Adipocyte (in vitro differentiated cells): ENCODE data around the gene KCNIP2.
A peak's percentile ranks its signal among the peaks of the same experiment; 100 is the strongest.

Source experiments
- DNase-seq: peaks from one replicate; pipeline ENCODE4 v3.0.0-alpha.2; 2015; ENCODE audit warnings: low read depth
- H3K27me3 ChIP-seq: replicated peaks from 2 replicates; pipeline ENCODE4 v1.7.0; 2013; ENCODE audit warnings: mild to moderate bottlenecking, low read length, moderate library complexity; ENCODE audit not compliant: control insufficient read depth, insufficient read depth
- H3K36me3 ChIP-seq: 2 replicates; pipeline ENCODE4 v1.7.0; 2013; ENCODE audit warnings: low read length, mild to moderate bottlenecking, moderate library complexity; ENCODE audit not compliant: control insufficient read depth, insufficient read depth, severe bottlenecking
- H3K4me1 ChIP-seq: 2 replicates; pipeline ENCODE4 v1.7.0; 2013; ENCODE audit warnings: mild to moderate bottlenecking, low read length, moderate library complexity; ENCODE audit not compliant: control insufficient read depth, insufficient read depth
- H3K4me3 ChIP-seq: 2 replicates; pipeline ENCODE4 v1.7.0; 2013; ENCODE audit warnings: mild to moderate bottlenecking, low read length, moderate library complexity
- H3K9ac ChIP-seq: 2 replicates; pipeline ENCODE4 v1.7.0; 2013; ENCODE audit warnings: mild to moderate bottlenecking, low read length, moderate library complexity
- H3K9me3 ChIP-seq: 2 replicates; pipeline ENCODE4 v1.7.0; 2013; ENCODE audit warnings: mild to moderate bottlenecking, low read length, moderate library complexity; ENCODE audit not compliant: control insufficient read depth

The KCNIP2 gene

GRCh38 chr10:101848408-101848807 is 4.8 kb upstream of the KCNIP2 start:
- Histone ChIP-seq H3K27me3 (no peaks in the 10 kb centered on the region), H3K4me1 (peaks cover 63% of the 10 kb centered on the region), H3K36me3 (peaks cover 3% of the 10 kb centered on the region), H3K4me3 (peak overlapping the region; percentile 1), H3K9ac (peak overlapping the region; percentile 73), H3K9me3 (no peaks in the 10 kb centered on the region)
- DNase-seq = peak; percentile 24

GRCh38 chr10:101845893-101846292 is 2.3 kb upstream of the KCNIP2 start:
- no peaks in the 10 kb centered on the region for H3K27me3 ChIP-seq
- H3K36me3 ChIP-seq = peaks cover 3% of the 10 kb centered on the region
- H3K9me3 ChIP-seq = no peaks in the 10 kb centered on the region
- H3K4me1 ChIP-seq = peaks cover 50% of the 10 kb centered on the region
- H3K9ac ChIP-seq = peak overlapping the region; percentile 8
- DNase-seq = no peak
- no peak overlapping the region for H3K4me3 ChIP-seq

GRCh38 chr10:101841826-101842225 is 1.8 kb downstream of the KCNIP2 start:
- DNase-seq = no peak
- Histone ChIP-seq H3K27me3 (no peaks in the 10 kb centered on the region), H3K36me3 (peaks cover 3% of the 10 kb centered on the region), H3K9ac (peak overlapping the region; percentile 83), H3K4me1 (peaks cover 26% of the 10 kb centered on the region), H3K4me3 (peak overlapping the region; percentile 79), H3K9me3 (no peaks in the 10 kb centered on the region)

- peaks cover 24% of the 10 kb centered on the region for H3K4me1 ChIP-seq
- peak; percentile 89 for DNase-seq
- peak overlapping the region; percentile 64 for H3K9ac ChIP-seq
- H3K36me3 ChIP-seq = peaks cover 3% of the 10 kb centered on the region
- H3K4me3 ChIP-seq = peak overlapping the region; percentile 79
- no peaks in the 10 kb centered on the region for H3K27me3 ChIP-seq
- H3K9me3 ChIP-seq = no peaks in the 10 kb centered on the region
These were observed 2.7 kb downstream of the KCNIP2 start for GRCh38 chr10:101840741-101841453.

- Histone ChIP-seq H3K4me1 (peaks cover 19% of the 10 kb centered on the region), H3K36me3 (peaks cover 3% of the 10 kb centered on the region), H3K27me3 (no peaks in the 10 kb centered on the region), H3K4me3 (peak overlapping the region; percentile 79), H3K9me3 (no peaks in the 10 kb centered on the region), H3K9ac (peak overlapping the region; percentile 64)
- peak; percentile 14 for DNase-seq
These were observed 3.4 kb downstream of the KCNIP2 start for GRCh38 chr10:101840102-101840684.

- peak; percentile 54 for DNase-seq
- Histone ChIP-seq H3K9ac (peak overlapping the region; percentile 2), H3K27me3 (no peaks in the 10 kb centered on the region), H3K4me1 (peaks cover 17% of the 10 kb centered on the region), H3K36me3 (peaks cover 3% of the 10 kb centered on the region), H3K9me3 (no peaks in the 10 kb centered on the region), H3K4me3 (peak overlapping the region; percentile 51)
These were observed 4.1 kb downstream of the KCNIP2 start for GRCh38 chr10:101839416-101840063.

GRCh38 chr10:101839002-101839401 is 4.6 kb downstream of the KCNIP2 start:
- H3K27me3 ChIP-seq = no peaks in the 10 kb centered on the region
- H3K4me1 ChIP-seq = peaks cover 11% of the 10 kb centered on the region

GRCh38 chr10:101838416-101838970 is 5.1 kb downstream of the KCNIP2 start:
- Histone ChIP-seq H3K36me3 (peaks cover 3% of the 10 kb centered on the region), H3K27me3 (no peaks in the 10 kb centered on the region), H3K4me1 (peaks cover 11% of the 10 kb centered on the region), H3K9ac (no peak overlapping the region), H3K4me3 (no peak overlapping the region), H3K9me3 (no peaks in the 10 kb centered on the region)
- DNase-seq = no peak

More at GRCh38 chr10:101839002-101839401, 4.6 kb downstream of the KCNIP2 start:
- no peaks in the 10 kb centered on the region for H3K9me3 ChIP-seq
- no peak for DNase-seq
- no peak overlapping the region for H3K4me3 ChIP-seq
- H3K9ac ChIP-seq = no peak overlapping the region
- peaks cover 3% of the 10 kb centered on the region for H3K36me3 ChIP-seq

GRCh38 chr10:101837748-101838147 is 5.9 kb downstream of the KCNIP2 start:
- H3K9ac ChIP-seq = no peak overlapping the region
- peaks cover 3% of the 10 kb centered on the region for H3K36me3 ChIP-seq
- no peaks in the 10 kb centered on the region for H3K27me3 ChIP-seq
- H3K4me1 ChIP-seq = peaks cover 11% of the 10 kb centered on the region
- no peak for DNase-seq
- H3K4me3 ChIP-seq = no peak overlapping the region
- no peaks in the 10 kb centered on the region for H3K9me3 ChIP-seq

GRCh38 chr10:101835362-101835761 is 8.2 kb downstream of the KCNIP2 start:
- Histone ChIP-seq H3K27me3 (no peaks in the 10 kb centered on the region), H3K9ac (no peak overlapping the region), H3K9me3 (no peaks in the 10 kb centered on the region), H3K4me3 (no peak overlapping the region), H3K36me3 (peaks cover 3% of the 10 kb centered on the region), H3K4me1 (peaks cover 15% of the 10 kb centered on the region)
- DNase-seq = no peak

GRCh38 chr10:101834341-101834740 is 9.3 kb downstream of the KCNIP2 start:
- DNase-seq = no peak
- Histone ChIP-seq H3K4me1 (peaks cover 17% of the 10 kb centered on the region), H3K4me3 (no peak overlapping the region), H3K9me3 (no peaks in the 10 kb centered on the region), H3K27me3 (no peaks in the 10 kb centered on the region), H3K9ac (no peak overlapping the region), H3K36me3 (peaks cover 3% of the 10 kb centered on the region)
